GM12873 (cell line): ENCODE measurements around the gene RBM19.

Source experiments
- CTCF ChIP-seq: IDR thresholded peaks from 2 replicates; pipeline ENCODE4 v1.5.1; 2012; ENCODE audit warnings: low read depth, mild to moderate bottlenecking, moderate library complexity, low read length, control low read depth; ENCODE audit not compliant: insufficient read depth; ENCODE audit errors: missing control alignments

The RBM19 gene

DNA sequence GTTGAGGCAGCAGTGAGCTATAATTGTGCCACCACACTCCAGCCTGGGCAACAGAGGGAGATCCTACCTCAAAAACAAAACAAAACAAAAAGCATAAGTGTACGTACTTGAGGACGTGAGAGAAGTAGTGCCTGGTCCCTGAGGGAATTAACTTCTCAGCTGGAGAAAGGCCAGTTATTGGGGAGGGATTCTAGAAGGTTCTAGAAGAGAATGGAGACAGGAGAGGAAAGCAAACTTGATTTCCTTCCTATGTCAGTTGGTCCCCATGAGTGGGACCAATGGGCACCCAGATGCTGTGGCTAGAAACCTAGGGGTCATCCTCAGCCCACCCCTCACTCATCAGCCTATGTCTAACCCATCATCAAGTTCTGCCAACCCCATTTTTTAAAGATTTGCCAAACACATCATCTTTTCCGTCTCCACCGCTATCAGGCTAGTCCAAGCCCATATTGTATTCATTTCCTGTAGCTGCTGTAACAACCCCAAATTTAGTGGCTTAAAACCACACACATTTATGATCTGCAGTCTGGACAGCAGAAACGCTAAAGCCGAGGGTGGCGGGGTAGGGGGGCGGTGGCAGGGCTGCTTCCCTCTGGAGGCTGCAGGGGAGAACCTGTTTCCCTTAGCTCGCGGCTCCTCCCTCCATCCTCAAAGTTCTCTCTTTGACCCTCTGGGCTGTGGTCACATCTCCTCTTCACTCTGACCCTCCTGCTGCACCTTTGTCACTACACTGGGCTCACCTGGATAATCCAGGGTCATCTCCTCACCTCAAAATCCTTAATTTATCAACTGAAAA lies 7.2 kb upstream of the RBM19 start:
- TF ChIP-seq CTCF: no peak

DNA sequence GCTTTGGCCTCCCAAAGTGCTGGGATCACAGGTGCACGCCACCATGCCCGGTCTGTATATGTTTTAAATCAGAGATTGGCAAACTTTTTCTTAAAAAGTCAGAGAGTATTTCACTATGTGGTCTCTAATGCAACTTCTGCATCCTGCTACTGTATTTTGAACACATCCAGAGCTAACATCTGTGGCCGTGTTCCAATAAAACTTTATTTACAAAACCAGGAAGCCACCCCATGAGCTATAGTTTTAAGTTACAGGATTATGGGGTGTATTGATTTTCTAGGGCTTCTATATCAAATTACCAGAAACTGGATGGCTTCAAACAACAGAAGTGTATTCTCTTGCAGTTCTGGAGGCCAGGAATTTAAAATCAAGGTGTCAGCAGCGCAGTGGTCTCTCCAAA lies 5.3 kb upstream of the RBM19 start:
- no peak for TF ChIP-seq CTCF

DNA sequence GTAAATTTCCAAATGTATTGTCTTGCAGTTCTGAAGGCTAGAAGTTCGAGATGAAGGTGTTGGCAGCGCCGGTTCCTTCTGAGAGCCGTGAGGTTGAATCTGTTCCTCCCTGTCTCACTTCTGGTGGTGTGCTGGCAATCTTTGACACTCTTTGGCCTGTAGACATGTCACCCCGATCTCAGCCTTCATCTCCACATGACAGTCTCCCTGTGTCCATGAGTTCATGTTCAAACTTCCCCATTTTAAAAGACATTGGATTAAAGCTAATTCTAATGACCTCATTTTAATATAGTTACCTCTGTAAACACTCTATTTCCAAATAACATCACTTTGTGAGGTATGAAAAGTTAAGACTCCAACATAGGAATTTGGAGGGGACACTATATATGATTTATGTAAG lies 4.1 kb upstream of the RBM19 start:
- TF ChIP-seq CTCF: no peak

GRCh38 chr12:113967368-113967767 lies 1.2 kb upstream of the RBM19 start:
- TF ChIP-seq CTCF: no peak

GRCh38 chr12:113962733-113963132 lies 3.4 kb downstream of the RBM19 start:
- no peak for TF ChIP-seq CTCF

DNA sequence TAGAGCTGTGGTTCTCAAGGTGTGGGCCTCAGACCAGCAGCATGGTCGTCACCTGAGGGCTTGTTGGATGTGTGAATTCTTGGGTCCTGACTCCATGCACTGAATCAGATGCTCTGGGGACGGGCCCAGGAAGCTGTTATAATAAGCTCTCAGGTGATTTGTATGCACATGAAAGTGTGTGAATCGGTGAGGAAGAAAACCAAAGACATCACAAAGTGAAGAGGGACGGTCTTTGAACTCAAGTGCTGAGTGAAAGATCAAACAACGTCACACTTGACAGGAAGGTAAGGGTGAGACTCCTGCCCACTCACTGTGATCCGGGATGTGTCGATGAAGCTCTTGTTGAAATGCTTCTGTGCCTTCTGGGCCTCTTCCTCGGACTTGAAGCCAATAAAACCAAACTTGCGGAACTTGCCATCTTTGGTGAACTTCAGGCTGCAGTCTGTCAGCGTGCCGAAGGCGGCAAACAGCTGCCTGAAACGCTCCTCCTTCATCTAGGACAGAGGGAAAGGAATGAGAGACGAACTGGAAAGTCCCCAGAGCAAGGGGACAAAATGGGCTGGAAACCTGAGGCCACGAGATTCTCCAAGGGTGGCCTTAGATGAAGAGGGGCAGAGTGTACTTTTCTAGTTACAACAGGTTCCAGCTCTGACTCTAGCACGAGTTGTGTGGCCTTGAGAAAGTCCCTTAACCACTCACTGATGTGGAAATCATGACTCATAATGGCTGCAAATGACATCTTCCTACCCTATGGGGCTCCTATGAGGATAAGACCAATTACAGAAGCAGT lies 4.0 kb downstream of the RBM19 start:
- no peak for TF ChIP-seq CTCF

GRCh38 chr12:113960030-113960429 lies 6.1 kb downstream of the RBM19 start:
- TF ChIP-seq CTCF: no peak
